SK-N-SH (cell line): ENCODE data around the gene CLEC1B. TPM values are rescaled to one million over a fixed set of nuclear protein-coding genes. Genes with fewer than 3 reads are reported as not detected.

Source experiments
- CTCF ChIA-PET: fragments of 300-600, 350-600 bp; formaldehyde crosslinking; extraction: SDS; loops from one replicate; lab custom pipeline; 2021; lab: Yijun Ruan, JAX
- POLR2A ChIA-PET: fragments of 350-600 bp; sonication (Branson Sonifier 250); formaldehyde crosslinking; extraction: SDS; loops from one replicate; lab custom pipeline; 2020; ENCODE audit warnings: antibody characterized with exemption, inconsistent platforms; lab: Yijun Ruan, JAX
- DNase-seq: peaks from one replicate; pipeline ENCODE4 v3.0.0; 2012
- H2AFZ ChIP-seq: fragments of 200-600 bp; sonication (generic); 2 replicates; pipeline ENCODE4 v1.8.1; 2016; ENCODE audit warnings: antibody characterized with exemption, mild to moderate bottlenecking, low read depth
- H3F3A ChIP-seq: fragments of 200-600 bp; sonication (generic); replicated peaks from 2 replicates; pipeline ENCODE3; 2016; ENCODE audit warnings: antibody characterized with exemption, mild to moderate bottlenecking; ENCODE audit not compliant: insufficient read depth
- H3K27ac ChIP-seq, 2 experiments: fragments of 200-500 bp in 1 of 2; fragments of 200-600 bp in 1 of 2; sonication (Bioruptor generic) in 1 of 2; sonication (generic), shearing (Covaris generic) in 1 of 2; 2 replicates each; pipeline versions ENCODE4 v1.5.1 to v1.6.1; 2014 to 2016; ENCODE audit warnings: low read depth in 2 of 2, inconsistent platforms in 1 of 2, low read length in 1 of 2, mild to moderate bottlenecking in 1 of 2, mixed read lengths in 1 of 2
- H3K27me3 ChIP-seq: fragments of 200-600 bp; sonication (generic), shearing (Covaris generic); 2 replicates; pipeline ENCODE4 v1.6.1; 2016; ENCODE audit warnings: mixed run types; ENCODE audit not compliant: insufficient read depth
- H3K36me3 ChIP-seq, 2 experiments: fragments of 200-500 bp in 1 of 2; fragments of 200-600 bp in 1 of 2; sonication (Bioruptor generic) in 1 of 2; sonication (generic) in 1 of 2; replicated peaks in 1 of 2; 2 replicates each; pipeline versions ENCODE3 to v1.5.1; 2014 to 2016; ENCODE audit warnings: low read length in 1 of 2, mild to moderate bottlenecking in 1 of 2; ENCODE audit not compliant: insufficient read depth in 2 of 2, control insufficient read depth in 1 of 2
- H3K4me1 ChIP-seq, 2 experiments: fragments of 200-500 bp in 1 of 2; fragments of 200-600 bp in 1 of 2; sonication (Bioruptor generic) in 1 of 2; sonication (generic), shearing (Covaris generic) in 1 of 2; 2 replicates each; pipeline versions ENCODE4 v1.5.1 to v1.6.1; 2014 to 2016; ENCODE audit warnings: low read depth in 1 of 2, low read length in 1 of 2, mixed run types in 1 of 2; ENCODE audit not compliant: insufficient read depth in 2 of 2, control insufficient read depth in 1 of 2
- H3K4me2 ChIP-seq: fragments of 200-600 bp; sonication (generic), shearing (Covaris generic); 2 replicates; pipeline ENCODE4 v1.6.1; 2017; ENCODE audit warnings: mixed run types
- H3K4me3 ChIP-seq, 2 experiments: fragments of 200-500 bp in 1 of 2; fragments of 200-600 bp in 1 of 2; sonication (Bioruptor generic) in 1 of 2; sonication (generic), shearing (Covaris generic) in 1 of 2; 2 replicates each; pipeline versions ENCODE4 v1.5.1 to v1.8.1; 2014 to 2016; ENCODE audit warnings: low read depth in 2 of 2, inconsistent platforms in 1 of 2, low read length in 1 of 2, mild to moderate bottlenecking in 1 of 2, mixed read lengths in 1 of 2, moderate library complexity in 1 of 2
- H3K79me2 ChIP-seq: fragments of 200-600 bp; sonication (generic); 2 replicates; pipeline ENCODE4 v1.8.1; 2017; ENCODE audit warnings: mild to moderate bottlenecking; ENCODE audit not compliant: insufficient read depth
- H3K9ac ChIP-seq: fragments of 200-600 bp; sonication (generic); 2 replicates; pipeline ENCODE4 v1.6.1; 2017; ENCODE audit warnings: mixed run types
- H3K9me2 ChIP-seq: fragments of 200-600 bp; sonication (generic); 2 replicates; pipeline ENCODE4 v1.6.1; 2017; ENCODE audit warnings: mixed run types
- H3K9me3 ChIP-seq: fragments of 200-600 bp; sonication (generic); 2 replicates; pipeline ENCODE4 v1.6.1; 2017; ENCODE audit warnings: mixed run types, mild to moderate bottlenecking, moderate library complexity
- H4K20me1 ChIP-seq: fragments of 200-600 bp; sonication (generic); 2 replicates; pipeline ENCODE4 v1.6.1; 2017; ENCODE audit warnings: mild to moderate bottlenecking, mixed run types; ENCODE audit not compliant: insufficient read depth
- CHD2 ChIP-seq: fragments of 150-350 bp; IDR thresholded peaks from 2 replicates; pipeline ENCODE4 v1.6.1; 2018; ENCODE audit warnings: low read length; ENCODE audit not compliant: partially characterized antibody
- CTCF ChIP-seq: fragments of 200-600 bp; sonication (generic); IDR thresholded peaks from 2 replicates; pipeline ENCODE4 v1.6.1; 2017; ENCODE audit warnings: antibody characterized with exemption, mild to moderate bottlenecking, moderate library complexity
- ELF1 ChIP-seq: IDR thresholded peaks from 2 replicates; pipeline ENCODE4 v1.4.0; 2012
- EP300 ChIP-seq, 2 experiments: IDR thresholded peaks; 2 replicates each; pipeline versions ENCODE4 v1.4.0 to v1.6.1; 2012; ENCODE audit warnings: borderline replicate concordance in 1 of 2, low read depth in 1 of 2, low read length in 1 of 2
- GABPA ChIP-seq: IDR thresholded peaks from 2 replicates; pipeline ENCODE4 v1.4.0; 2012; ENCODE audit warnings: low read depth, mild to moderate bottlenecking
- GATA2 ChIP-seq: sonication (generic); formaldehyde crosslinking; IDR thresholded peaks from 2 replicates; pipeline ENCODE4 v1.5.0; 2020; ENCODE audit warnings: mild to moderate bottlenecking, missing genetic modification reagents
- MAX ChIP-seq: IDR thresholded peaks from 2 replicates; pipeline ENCODE4 v1.4.0; 2012; ENCODE audit warnings: low read depth
- MEF2A ChIP-seq: IDR thresholded peaks from 2 replicates; pipeline ENCODE4 v1.4.0; 2012; ENCODE audit warnings: low read depth, borderline replicate concordance
- MXI1 ChIP-seq: IDR thresholded peaks from 2 replicates; pipeline ENCODE4 v1.6.1; 2012; ENCODE audit warnings: mild to moderate bottlenecking, low read depth, low read length, improper control_type of control experiment
- NFIC ChIP-seq: IDR thresholded peaks from 2 replicates; pipeline ENCODE4 v1.4.0; 2012; ENCODE audit warnings: borderline replicate concordance
- NRF1 ChIP-seq: IDR thresholded peaks from 2 replicates; pipeline ENCODE4 v1.6.1; 2012; ENCODE audit warnings: low read depth, mild to moderate bottlenecking, low read length
- POLR2AphosphoS5 ChIP-seq: IDR thresholded peaks from 2 replicates; pipeline ENCODE4 v1.6.1; 2012; ENCODE audit warnings: low read depth, low read length
- RCOR1 ChIP-seq: fragments of 150-350 bp; IDR thresholded peaks from 2 replicates; pipeline ENCODE4 v1.6.1; 2017; ENCODE audit warnings: antibody characterized with exemption, low read length
- REST ChIP-seq: IDR thresholded peaks from 2 replicates; pipeline ENCODE4 v1.6.1; 2012; ENCODE audit warnings: mild to moderate bottlenecking, low read depth, low read length, moderate library complexity
- RFX5 ChIP-seq: IDR thresholded peaks from 2 replicates; pipeline ENCODE4 v1.6.1; 2012; ENCODE audit warnings: mild to moderate bottlenecking, improper control_type of control experiment, low read length
- RXRA ChIP-seq: IDR thresholded peaks from 2 replicates; pipeline ENCODE4 v1.4.0; 2012; ENCODE audit warnings: low read depth, mild to moderate bottlenecking, borderline replicate concordance
- SMC3 ChIP-seq: IDR thresholded peaks from 2 replicates; pipeline ENCODE4 v1.6.1; 2012; ENCODE audit warnings: low read depth, low read length, improper control_type of control experiment
- TEAD4 ChIP-seq: IDR thresholded peaks from 2 replicates; pipeline ENCODE4 v1.4.0; 2012; ENCODE audit warnings: mild to moderate bottlenecking, borderline replicate concordance; ENCODE audit not compliant: insufficient read depth
- USF2 ChIP-seq: fragments of 150-350 bp; IDR thresholded peaks from 2 replicates; pipeline ENCODE4 v1.6.1; 2017; ENCODE audit warnings: antibody characterized with exemption, low read length, low read depth, borderline replicate concordance
- WGBS: methylation state at CpG from one replicate; pipeline ENCODE4 v1.1.6; 2017; ENCODE audit warnings: low lambda C conversion rate; 5-methylcytosine and 5-hydroxymethylcytosine counted together
- polyA plus RNA-seq, 3 experiments: library from polyadenylated mRNA; depleted of rRNA; stranded (reverse); fragments of >200 nt; gene quantifications; 2 replicates each; pipeline ENCODE4 v1.2.3, GENCODE V29; 2012
- TF ChIP-seq, protein P1 (sequence below): IDR thresholded peaks from 2 replicates; pipeline ENCODE4 v1.4.0; 2012; ENCODE audit warnings: low read depth, borderline replicate concordance
- TF ChIP-seq, protein P2 (sequence below): IDR thresholded peaks from 2 replicates; pipeline ENCODE4; 2012

CLEC1B gene
- polyA plus RNA-seq, 1 of the 3 experiments (the other 2 are of a cell fraction), result not detected

GRCh38 chr12:10025236-10025635 lies 26.3 kb upstream of the CLEC1B start:
- DNase-seq, result no peak
- Histone ChIP-seq H3K9ac (no peak overlapping the region), H3K4me1 (no peaks in the 10 kb centered on the region), H3K27ac (no peak overlapping the region), H4K20me1 (no peaks in the 10 kb centered on the region), H3K9me3 (no peaks in the 10 kb centered on the region), H3K4me2 (no peak overlapping the region), H3K9me2 (no peaks in the 10 kb centered on the region), H3K36me3 (no peaks in the 10 kb centered on the region), H3K27me3 (no peaks in the 10 kb centered on the region), H3F3A (no peaks in the 10 kb centered on the region), H2AFZ (no peak overlapping the region), H3K79me2 (no peaks in the 10 kb centered on the region), H3K4me3 (no peak overlapping the region)
- POLR2A ChIA-PET, result no interaction called here
- WGBS, result 8% methylated on average over 3 of the region's 3 CpGs
- CTCF ChIA-PET, result no interaction called here
- TF ChIP-seq RCOR1, result no peak
- TF ChIP-seq RFX5, result no peak
- TF ChIP-seq ELF1, result no peak
- TF ChIP-seq USF2, result no peak
- TF ChIP-seq CTCF, result no peak
- TF ChIP-seq EP300 (IDR thresholded peaks at IDR 0.05; ENCODE audit: borderline replicate concordance in 1 of 2, low read depth in 1 of 2, low read length in 1 of 2), result no peak

DNA sequence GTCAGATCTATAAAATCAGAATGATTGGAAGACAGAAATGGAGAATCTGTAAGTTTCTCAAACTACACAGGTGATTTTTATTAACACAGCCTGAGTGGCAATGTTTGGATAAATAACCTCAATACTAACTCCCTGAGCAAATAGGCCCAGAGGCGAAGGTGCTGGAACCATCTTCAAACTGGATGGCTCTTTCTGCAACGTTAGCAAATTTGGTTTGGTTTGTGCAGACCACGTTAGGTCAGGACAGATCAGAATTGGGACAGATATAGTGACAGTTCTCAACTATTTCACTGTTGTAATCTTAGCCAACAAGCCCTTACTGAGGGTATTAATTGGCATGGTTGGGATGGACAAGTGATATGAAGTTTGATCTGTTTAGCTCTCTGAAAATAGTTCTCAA lies 22.4 kb upstream of the CLEC1B start:
- H3F3A ChIP-seq, result no peaks in the 10 kb centered on the region
- WGBS, result 4% methylated on average over 3 of the region's 3 CpGs
- TF ChIP-seq GATA2 (CRISPR knock-in tag) (no peak), MXI1 (no peak), RXRA (no peak), POLR2AphosphoS5 (no peak), NRF1 (no peak), MAX (no peak), RCOR1 (no peak), ELF1 (no peak), CHD2 (no peak), TEAD4 (no peak), MEF2A (no peak), REST (no peak), GABPA (no peak), SMC3 (no peak), NFIC (no peak)
- TF ChIP-seq, protein P1, sequence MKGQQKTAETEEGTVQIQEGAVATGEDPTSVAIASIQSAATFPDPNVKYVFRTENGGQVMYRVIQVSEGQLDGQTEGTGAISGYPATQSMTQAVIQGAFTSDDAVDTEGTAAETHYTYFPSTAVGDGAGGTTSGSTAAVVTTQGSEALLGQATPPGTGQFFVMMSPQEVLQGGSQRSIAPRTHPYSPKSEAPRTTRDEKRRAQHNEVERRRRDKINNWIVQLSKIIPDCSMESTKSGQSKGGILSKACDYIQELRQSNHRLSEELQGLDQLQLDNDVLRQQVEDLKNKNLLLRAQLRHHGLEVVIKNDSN, result no peak
- TF ChIP-seq, protein P2, sequence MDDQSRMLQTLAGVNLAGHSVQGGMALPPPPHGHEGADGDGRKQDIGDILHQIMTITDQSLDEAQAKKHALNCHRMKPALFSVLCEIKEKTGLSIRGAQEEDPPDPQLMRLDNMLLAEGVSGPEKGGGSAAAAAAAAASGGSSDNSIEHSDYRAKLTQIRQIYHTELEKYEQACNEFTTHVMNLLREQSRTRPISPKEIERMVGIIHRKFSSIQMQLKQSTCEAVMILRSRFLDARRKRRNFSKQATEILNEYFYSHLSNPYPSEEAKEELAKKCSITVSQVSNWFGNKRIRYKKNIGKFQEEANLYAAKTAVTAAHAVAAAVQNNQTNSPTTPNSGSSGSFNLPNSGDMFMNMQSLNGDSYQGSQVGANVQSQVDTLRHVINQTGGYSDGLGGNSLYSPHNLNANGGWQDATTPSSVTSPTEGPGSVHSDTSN, result no peak
- TF ChIP-seq, all 33 proteins: peak for 0
- Histone ChIP-seq H2AFZ (no peak overlapping the region), H3K9me2 (no peaks in the 10 kb centered on the region), H3K4me1 (no peaks in the 10 kb centered on the region), H3K9ac (no peak overlapping the region), H3K27me3 (no peaks in the 10 kb centered on the region), H3K27ac (no peak overlapping the region), H3K4me3 (no peak overlapping the region), H3K4me2 (no peak overlapping the region), H4K20me1 (no peaks in the 10 kb centered on the region), H3K36me3 (no peaks in the 10 kb centered on the region), H3K9me3 (no peaks in the 10 kb centered on the region), H3K79me2 (no peaks in the 10 kb centered on the region)
- no peak for DNase-seq
- POLR2A ChIA-PET, result no interaction called here
- CTCF ChIA-PET, result no interaction called here
